GM12891 (cell line): ENCODE measurements around the gene RPAIN.
"Not testable (repeated sequence)": the region's sequence is repeated elsewhere in the genome, so short reads cannot be mapped to it uniquely, and the experiment has no call there.

Experiments used
- DNase-seq: peaks from one replicate; pipeline ENCODE4 v3.0.0; 2011; ENCODE audit warnings: low spot score; ENCODE audit not compliant: insufficient read length
- FAIRE-seq: peaks from 2 replicates; lab custom pipeline; 2011; peaks lifted over from hg19 to GRCh38; lab: Jason Lieb, UNC
- PAX5 ChIP-seq: IDR thresholded peaks from 2 replicates; pipeline ENCODE4 v1.6.1; 2011; ENCODE audit warnings: low read length, moderate library complexity, mild to moderate bottlenecking; ENCODE audit not compliant: insufficient read depth, severe bottlenecking
- POLR2A ChIP-seq: IDR thresholded peaks from 2 replicates; pipeline ENCODE4 v1.6.1; 2011; ENCODE audit warnings: low read depth, low read length, control low read depth
- POLR2AphosphoS5 ChIP-seq: IDR thresholded peaks from 2 replicates; pipeline ENCODE4 v1.6.1; 2011; ENCODE audit warnings: low read depth, low read length, control low read depth
- POU2F2 ChIP-seq: IDR thresholded peaks from 2 replicates; pipeline ENCODE4 v1.6.1; 2011; ENCODE audit warnings: low read depth, mild to moderate bottlenecking, control low read depth, low read length, moderate library complexity
- SPI1 ChIP-seq: IDR thresholded peaks from 2 replicates; pipeline ENCODE4 v1.6.1; 2011; ENCODE audit warnings: low read depth, low read length, control low read depth
- TAF1 ChIP-seq: IDR thresholded peaks from 2 replicates; pipeline ENCODE4 v1.6.1; 2011; ENCODE audit warnings: low read depth, low read length, control low read depth

RPAIN gene

GRCh38 chr17:5425826-5426225, 5.8 kb downstream of the RPAIN start:
- FAIRE-seq = no peak
- TF ChIP-seq POU2F2 = no peak
- TF ChIP-seq PAX5 = no peak
- no peak for TF ChIP-seq POLR2A
- no peak for TF ChIP-seq TAF1
- no peak for TF ChIP-seq SPI1
- no peak for TF ChIP-seq POLR2AphosphoS5
- DNase-seq = no peak

DNA sequence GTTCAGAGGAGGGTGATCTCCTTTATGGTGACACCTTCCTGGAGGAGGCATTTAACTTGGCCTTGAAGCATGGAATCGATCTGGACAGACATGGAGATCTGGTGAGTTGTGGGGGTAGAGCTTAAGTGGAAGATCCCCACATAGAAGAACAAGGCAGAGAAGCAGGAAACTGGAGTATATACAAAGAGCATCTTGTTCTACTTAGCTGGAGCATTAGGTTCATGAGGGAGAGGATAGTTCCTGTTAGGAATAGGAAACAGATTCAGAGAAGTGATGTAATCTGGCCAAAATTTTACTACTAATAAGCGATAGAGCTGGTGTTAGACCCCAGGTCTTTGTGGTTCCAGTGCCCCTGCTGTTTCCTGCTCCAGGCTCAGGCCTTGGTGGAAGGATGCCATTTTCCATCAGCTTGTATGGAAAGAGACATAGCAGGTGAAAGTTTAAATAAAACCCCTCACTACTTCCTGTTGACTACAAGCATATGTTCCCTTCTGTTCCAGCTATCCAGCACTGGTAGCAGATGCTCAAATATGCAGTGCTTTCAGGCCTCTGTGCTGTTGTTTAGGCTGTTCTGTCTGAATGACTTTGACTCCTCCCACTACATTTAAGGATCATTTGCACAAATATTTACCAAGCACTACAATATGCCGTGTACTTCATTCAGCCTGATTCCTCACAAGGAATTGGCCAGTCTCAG, 9.4 kb downstream of the RPAIN start:
- DNase-seq = no peak
- no peak for FAIRE-seq

GRCh38 chr17:5430413-5430999, 10.5 kb downstream of the RPAIN start:
- no peak for DNase-seq
- TF ChIP-seq SPI1 (no peak), POLR2AphosphoS5 (no peak), POLR2A (no peak), TAF1 (no peak), PAX5 (no peak)
- no peak for FAIRE-seq

More for the DNA sequence above, 9.4 kb downstream of the RPAIN start:
- no peak for TF ChIP-seq TAF1
- no peak for TF ChIP-seq POLR2AphosphoS5
- no peak for TF ChIP-seq PAX5
- 0 out of 2 replicates have a peak, but pooled peaks have one; percentile 15 for TF ChIP-seq POLR2A

- DNase-seq, FAIRE-seq: not testable (repeated sequence)
Observed at GRCh38 chr17:5431234-5431633, 11.3 kb downstream of the RPAIN start.

DNA sequence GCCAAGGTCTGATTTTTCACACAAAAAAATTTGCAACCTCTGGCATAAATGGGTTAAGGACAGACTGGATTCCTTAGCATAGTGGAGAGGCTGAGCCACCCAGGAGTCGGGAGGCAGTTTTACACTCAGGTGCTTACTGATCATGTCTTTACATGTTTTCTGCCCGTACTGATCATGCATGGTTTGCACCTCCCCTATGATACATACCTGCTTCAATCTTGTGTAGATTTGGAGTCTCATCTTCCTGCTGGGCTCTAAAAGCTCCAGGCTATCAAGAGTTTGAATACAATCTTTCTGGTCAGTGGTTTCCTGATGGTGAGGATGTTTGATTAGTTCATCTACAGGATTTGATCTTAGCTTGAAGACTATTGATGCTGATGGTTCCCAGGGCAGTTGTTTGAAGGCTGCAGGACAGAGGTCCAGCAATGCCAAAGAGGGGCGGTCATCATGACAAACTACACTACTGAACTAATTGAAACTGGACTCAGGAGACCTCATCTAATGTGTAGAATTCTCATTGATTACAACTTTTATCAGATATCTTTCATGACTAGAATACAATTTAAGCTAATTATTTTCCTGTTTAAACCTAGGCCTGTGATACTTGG, 12.1 kb downstream of the RPAIN start:
- DNase-seq = no peak
- FAIRE-seq = no peak
- TF ChIP-seq POU2F2 = no peak
- TF ChIP-seq POLR2A = peak; percentile 65
- no peak for TF ChIP-seq SPI1
- peak; percentile 50 for TF ChIP-seq POLR2AphosphoS5
- TF ChIP-seq TAF1 = no peak
- TF ChIP-seq PAX5 = no peak

GRCh38 chr17:5434984-5435383, 15.0 kb downstream of the RPAIN start:
- DNase-seq (no peak), FAIRE-seq (no peak)
- no peak for TF ChIP-seq TAF1
- TF ChIP-seq POLR2AphosphoS5 = peak; percentile 34; the same call in 1 of the 2 replicates

DNA sequence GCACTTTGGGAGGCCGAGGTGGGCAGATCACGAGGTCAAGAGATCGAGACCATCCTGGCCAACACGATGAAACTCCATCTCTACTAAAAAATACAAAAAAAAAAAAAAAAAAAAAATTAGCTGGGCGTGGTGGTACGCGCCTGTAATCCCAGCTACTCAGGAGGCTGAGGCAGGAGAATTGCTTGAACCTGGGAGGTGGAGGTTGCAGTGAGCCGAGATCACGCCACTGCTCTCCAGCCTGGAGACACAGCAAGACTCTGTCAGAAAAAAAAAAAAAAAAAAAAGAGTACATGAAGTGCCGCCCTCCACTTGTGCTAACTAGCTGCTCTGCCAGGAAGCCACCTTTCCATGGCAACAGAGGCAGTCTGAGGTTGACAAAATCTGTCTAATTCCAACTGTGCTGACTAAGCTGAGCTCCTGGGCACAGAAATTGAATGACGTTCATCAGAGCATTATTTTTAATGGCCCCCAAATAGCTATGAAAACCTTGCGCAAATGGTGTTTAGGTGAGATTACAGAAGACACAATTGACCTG, 15.9 kb downstream of the RPAIN start:
- not testable (repeated sequence) for DNase-seq, FAIRE-seq

DNA sequence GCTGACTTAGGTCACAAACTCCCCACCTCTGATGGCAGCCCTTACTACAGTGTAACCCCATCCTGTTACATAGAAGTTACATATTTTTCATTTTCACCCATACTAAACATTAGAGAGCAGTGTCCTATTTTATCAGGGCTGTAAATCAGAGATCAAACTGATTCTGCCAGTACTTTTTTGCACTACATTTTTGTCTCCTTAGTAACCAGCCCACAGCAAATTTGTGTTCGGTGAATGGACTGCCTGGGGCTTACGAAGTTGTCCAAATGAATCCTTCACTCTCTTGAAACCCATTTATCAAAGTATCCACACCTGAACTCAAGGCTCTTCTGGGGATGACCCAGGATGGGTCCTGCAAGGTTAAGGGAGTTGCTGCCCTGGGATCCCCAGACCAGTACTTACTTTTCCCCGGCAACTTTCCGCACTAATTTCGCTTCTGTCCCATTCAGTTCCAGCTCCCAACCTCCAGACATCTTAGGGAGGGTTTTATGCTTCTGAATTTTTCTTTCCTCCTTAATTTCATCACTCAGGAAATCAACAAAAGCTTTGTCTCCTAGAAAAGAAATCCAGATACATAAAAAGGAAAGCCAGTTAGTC, 17.8 kb downstream of the RPAIN start:
- DNase-seq = no peak
- TF ChIP-seq PAX5 (no peak), POLR2AphosphoS5 (no peak), TAF1 (no peak), POU2F2 (no peak), SPI1 (no peak), POLR2A (no peak)
- no peak for FAIRE-seq

GRCh38 chr17:5438716-5439445, 18.9 kb downstream of the RPAIN start, which contains the start of gene C1QBP:
Gene C1QBP (minus strand): TSS chr17:5439155. CDS start chr17:5439073, 82 bp downstream.
- FAIRE-seq = peak; percentile 94
- DNase-seq = peak; percentile 88
- TF ChIP-seq POLR2A (peak; percentile 85), PAX5 (peak; percentile 59), SPI1 (no peak), TAF1 (peak; percentile 65; the same call in 1 of the 2 replicates), POU2F2 (0 out of 2 replicates have a peak, but pooled peaks have one; percentile 10), POLR2AphosphoS5 (peak; percentile 84)

DNA sequence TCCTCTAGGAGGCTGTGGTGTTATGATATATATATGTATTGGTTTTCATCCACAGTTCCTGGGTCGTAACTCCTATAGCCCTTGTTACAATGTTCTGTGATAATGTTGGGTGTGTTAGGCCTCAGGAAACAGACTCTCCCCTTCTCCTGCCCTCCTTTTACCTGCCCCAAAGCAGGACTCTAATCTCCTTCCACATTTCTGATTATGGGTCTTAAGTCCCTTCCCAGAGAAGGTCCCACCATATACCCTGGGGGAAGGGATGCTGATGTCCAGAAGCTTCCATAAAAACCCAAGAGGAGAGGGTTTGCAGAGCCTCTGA, 19.4 kb downstream of the RPAIN start:
- DNase-seq (no peak), FAIRE-seq (no peak)
- TF ChIP-seq POLR2A (no peak), POLR2AphosphoS5 (no peak), POU2F2 (no peak), PAX5 (no peak), TAF1 (no peak), SPI1 (no peak)
